Neural cell (in vitro differentiated cells): Measurements from ENCODE around the gene IGFL2.

Source experiments
- EP300 ChIP-seq: fragments of 450-650 bp; conservative IDR thresholded peaks from 2 replicates; pipeline ENCODE4 v1.6.1; 2014; ENCODE audit warnings: antibody characterized with exemption, mild to moderate bottlenecking, moderate library complexity; ENCODE audit not compliant: poor library complexity, severe bottlenecking
- POLR2AphosphoS5 ChIP-seq: IDR thresholded peaks from 2 replicates; pipeline ENCODE4 v1.6.1; 2012
- TF ChIP-seq, protein P1 (sequence below): fragments of 450-650 bp; IDR thresholded peaks from 2 replicates; pipeline ENCODE4 v1.5.1; 2014; ENCODE audit warnings: antibody characterized with exemption, mild to moderate bottlenecking, moderate library complexity; ENCODE audit not compliant: poor library complexity, severe bottlenecking

DNA sequence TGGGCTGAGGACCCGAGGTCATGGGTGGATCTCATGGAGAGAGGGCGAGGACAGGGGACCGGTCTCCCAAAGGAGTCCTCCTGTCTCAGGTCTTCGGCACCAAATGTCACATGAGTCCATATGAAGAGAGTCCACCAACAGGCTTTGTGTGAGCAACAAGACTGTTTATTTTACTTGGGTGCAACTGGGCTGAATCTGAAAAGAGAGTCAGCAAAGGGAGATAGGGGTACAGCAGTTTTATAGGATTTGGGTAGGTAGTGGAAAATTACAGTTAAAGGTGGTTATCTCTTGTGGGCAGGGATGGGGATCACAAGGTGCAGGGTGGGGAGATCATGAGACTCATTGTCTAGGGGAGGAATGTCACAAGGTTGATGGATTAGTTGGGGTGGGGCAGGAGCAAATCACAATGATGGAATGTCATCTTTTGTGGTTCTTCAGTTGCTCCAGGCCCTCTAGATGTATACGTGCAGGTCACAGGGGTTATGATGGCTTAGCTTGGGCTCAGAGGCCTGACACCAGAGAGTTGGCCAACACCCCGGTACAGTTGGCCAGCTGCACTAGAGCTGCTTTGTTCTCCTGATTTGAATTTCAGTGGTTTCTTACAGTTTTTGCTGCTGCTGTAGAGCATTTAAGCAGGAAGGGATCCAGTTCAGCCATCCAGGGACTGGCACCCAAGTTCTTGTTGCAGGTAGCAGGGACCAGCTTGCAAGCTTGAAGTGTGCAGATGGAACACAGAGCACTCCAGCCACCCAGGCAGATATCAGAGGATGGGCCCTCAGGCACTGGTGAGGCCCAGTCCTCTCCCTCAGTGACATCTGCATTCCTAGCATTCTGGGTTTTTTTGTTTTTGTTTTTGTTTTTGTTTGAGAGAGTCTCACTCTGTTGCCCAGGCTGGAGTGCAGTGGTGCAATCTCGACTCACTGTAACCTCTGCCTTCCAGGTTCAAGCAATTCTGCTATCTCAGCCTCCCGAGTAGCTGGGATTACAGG lies 55.1 kb downstream of the IGFL2 start:
- TF ChIP-seq, protein P1, sequence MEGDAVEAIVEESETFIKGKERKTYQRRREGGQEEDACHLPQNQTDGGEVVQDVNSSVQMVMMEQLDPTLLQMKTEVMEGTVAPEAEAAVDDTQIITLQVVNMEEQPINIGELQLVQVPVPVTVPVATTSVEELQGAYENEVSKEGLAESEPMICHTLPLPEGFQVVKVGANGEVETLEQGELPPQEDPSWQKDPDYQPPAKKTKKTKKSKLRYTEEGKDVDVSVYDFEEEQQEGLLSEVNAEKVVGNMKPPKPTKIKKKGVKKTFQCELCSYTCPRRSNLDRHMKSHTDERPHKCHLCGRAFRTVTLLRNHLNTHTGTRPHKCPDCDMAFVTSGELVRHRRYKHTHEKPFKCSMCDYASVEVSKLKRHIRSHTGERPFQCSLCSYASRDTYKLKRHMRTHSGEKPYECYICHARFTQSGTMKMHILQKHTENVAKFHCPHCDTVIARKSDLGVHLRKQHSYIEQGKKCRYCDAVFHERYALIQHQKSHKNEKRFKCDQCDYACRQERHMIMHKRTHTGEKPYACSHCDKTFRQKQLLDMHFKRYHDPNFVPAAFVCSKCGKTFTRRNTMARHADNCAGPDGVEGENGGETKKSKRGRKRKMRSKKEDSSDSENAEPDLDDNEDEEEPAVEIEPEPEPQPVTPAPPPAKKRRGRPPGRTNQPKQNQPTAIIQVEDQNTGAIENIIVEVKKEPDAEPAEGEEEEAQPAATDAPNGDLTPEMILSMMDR, result no peak
- TF ChIP-seq EP300 (no peak), POLR2AphosphoS5 (no peak)
